ENCODE data around the gene KCNJ1.
A peak's percentile ranks its signal among the peaks of the same experiment; 100 is the strongest.

The KCNJ1 gene

GRCh38 chr11:128867277-128867676 lies at the start of gene KCNJ1:
Gene KCNJ1 (minus strand): TSS chr11:128867296. CDS start chr11:128840243, 27,053 bp downstream.
- peak; percentile 37 to 50 for DNase-seq

- no peak for DNase-seq
These were observed 49.6 kb upstream of the KCNJ1 start for GRCh38 chr11:128916681-128917080.

- no peak for DNase-seq
These were observed 49.0 kb upstream of the KCNJ1 start for GRCh38 chr11:128916037-128916572.

- no peak for DNase-seq
These were observed 48.0 kb upstream of the KCNJ1 start for GRCh38 chr11:128915149-128915521.

GRCh38 chr11:128914216-128915148 lies 47.4 kb upstream of the KCNJ1 start:
- DNase-seq = no peak

- DNase-seq = no peak
These were observed 46.7 kb upstream of the KCNJ1 start for GRCh38 chr11:128913806-128914205.

- DNase-seq = no peak
These were observed 44.6 kb upstream of the KCNJ1 start for GRCh38 chr11:128911701-128912100.

GRCh38 chr11:128911239-128911638 lies 44.1 kb upstream of the KCNJ1 start:
- DNase-seq = no peak

GRCh38 chr11:128910576-128910975 lies 43.5 kb upstream of the KCNJ1 start:
- DNase-seq = no peak

- DNase-seq = no peak
These were observed 42.5 kb upstream of the KCNJ1 start for GRCh38 chr11:128909438-128910125.

GRCh38 chr11:128908391-128909246 lies 41.5 kb upstream of the KCNJ1 start:
- no peak for DNase-seq

GRCh38 chr11:128907585-128907984 lies 40.5 kb upstream of the KCNJ1 start:
- no peak for DNase-seq

GRCh38 chr11:128906185-128907050 lies 39.3 kb upstream of the KCNJ1 start:
- no peak for DNase-seq

- peak; percentile 96 to 98 for DNase-seq
These were observed 38.5 kb upstream of the KCNJ1 start for GRCh38 chr11:128905345-128906184.

- DNase-seq = peak; percentile 84 to 99
These were observed 37.7 kb upstream of the KCNJ1 start for GRCh38 chr11:128904656-128905344.

GRCh38 chr11:128904303-128904655 lies 37.2 kb upstream of the KCNJ1 start:
- DNase-seq = no peak

GRCh38 chr11:128903248-128904061 lies 36.4 kb upstream of the KCNJ1 start:
- peak in 1 of 2 experiments; percentile 57 for DNase-seq

- DNase-seq = no peak
These were observed 35.5 kb upstream of the KCNJ1 start for GRCh38 chr11:128902515-128903066.

All from NCI-H526 (cell line).